Stimulated activated CD4-positive, alpha-beta T cell treated with anti-CD3 and anti-CD28 coated beads, TNF-alpha, amount 100 ng/mL, for 48 hours (primary cell): ENCODE results near the gene DYNC2LI1.
A peak's percentile ranks its signal among the peaks of the same experiment; 100 is the strongest.

ENCODE experiments used
- DNase-seq, 3 donors: peaks; one replicate each; pipeline ENCODE4 v3.0.0-alpha.2; 2020; ENCODE audit warnings: low read depth in 3 of 3

Gene DYNC2LI1

DNA sequence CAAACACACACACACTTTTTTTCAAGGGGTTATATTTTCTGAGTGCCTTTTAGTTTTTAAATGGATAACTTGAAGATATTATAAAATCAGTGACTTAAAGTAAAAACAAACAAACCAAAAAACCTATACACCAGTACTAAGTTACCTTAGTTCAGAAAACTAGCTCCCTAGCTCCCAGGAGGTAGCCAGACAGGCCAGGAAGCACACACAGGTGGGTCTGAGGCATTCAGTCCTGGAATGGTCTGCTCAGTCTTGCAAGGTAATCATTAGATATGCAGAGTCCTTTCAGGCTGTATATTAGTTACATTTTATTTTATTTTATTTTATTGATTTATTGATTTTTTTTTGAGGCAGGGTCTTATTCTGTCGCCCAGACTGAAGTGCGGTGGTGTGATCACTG, 10.7 kb upstream of the DYNC2LI1 start:
- no peak for DNase-seq

GRCh38 chr2:43764086-43764705, 9.6 kb upstream of the DYNC2LI1 start:
- no peak for DNase-seq

- DNase-seq, result no peak
Measured at GRCh38 chr2:43766006-43766405, 7.8 kb upstream of the DYNC2LI1 start.

DNA sequence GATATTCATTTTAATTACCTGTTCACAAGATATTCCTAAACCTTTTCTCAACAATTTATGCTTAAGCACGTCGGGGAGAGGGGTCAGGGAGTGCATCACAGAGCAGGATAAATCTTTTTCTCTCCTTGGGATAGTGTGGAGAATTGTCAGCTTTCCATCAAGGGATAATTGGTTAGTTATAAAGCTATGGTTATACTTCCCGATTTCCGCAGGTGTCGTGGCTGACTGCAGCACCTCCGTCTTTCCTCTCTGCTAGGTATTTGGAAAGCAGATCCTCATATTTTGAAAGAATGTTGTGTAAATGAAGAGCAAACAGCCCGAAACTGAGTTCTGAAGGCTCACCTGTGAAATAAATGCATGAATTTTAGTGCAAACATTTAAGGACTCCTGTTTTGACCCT, 778 bp downstream of the DYNC2LI1 start:
- DNase-seq, result no peak

- no peak for DNase-seq
Measured at GRCh38 chr2:43776324-43776723, 2.5 kb downstream of the DYNC2LI1 start.

DNA sequence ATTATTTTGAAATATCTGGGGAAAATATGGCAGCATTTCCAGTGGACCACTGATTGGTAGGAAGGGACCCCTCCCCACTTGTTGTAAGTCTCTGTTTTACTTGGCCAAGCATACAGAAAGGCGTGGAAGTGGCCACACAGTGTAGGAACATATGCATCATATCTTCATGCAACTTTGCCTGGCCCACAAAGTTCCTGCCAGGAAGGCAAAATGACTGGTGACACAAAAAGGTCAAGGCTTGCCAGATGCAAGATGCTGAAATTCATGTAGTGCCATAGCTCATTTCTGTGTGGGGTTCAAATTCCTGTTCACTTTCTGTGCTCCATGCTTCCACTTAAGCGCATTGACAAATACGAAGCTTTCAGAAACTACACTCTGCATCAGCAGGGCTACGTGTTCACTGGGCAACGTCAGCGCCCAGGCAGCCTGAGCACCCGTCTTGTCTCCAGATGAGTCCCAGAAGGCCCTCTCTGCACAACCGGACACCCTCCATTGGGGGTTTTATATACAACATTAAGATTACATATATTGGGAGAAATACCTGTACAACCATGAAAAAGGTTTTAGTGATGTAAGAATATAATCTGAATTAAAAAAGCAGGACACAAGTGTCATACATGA, 3.6 kb downstream of the DYNC2LI1 start:
- DNase-seq, result peak in 1 of 3 donors; percentile 20

DNA sequence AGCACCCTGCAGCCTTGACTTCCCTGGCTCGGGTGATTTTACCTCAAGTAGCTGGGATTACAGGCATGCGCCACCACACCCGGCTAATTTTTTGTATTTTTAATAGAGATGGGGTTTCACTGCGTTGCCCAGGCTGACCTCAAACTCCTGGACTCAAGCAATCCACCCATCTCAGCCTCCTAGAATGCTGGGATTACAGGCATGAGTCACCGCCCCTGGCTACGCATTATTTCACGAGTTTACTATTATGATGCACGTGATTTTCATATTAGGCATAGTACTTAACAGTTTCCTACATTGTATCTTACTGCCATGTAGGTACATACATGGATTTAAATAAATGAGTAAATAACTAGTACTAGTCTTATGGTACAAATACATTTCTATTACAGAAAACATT, 4.4 kb downstream of the DYNC2LI1 start:
- DNase-seq, result no peak

- DNase-seq, result no peak
Measured at GRCh38 chr2:43787895-43788294, 14.1 kb downstream of the DYNC2LI1 start.

- no peak for DNase-seq
Measured at GRCh38 chr2:43788646-43789045, 14.8 kb downstream of the DYNC2LI1 start.

- DNase-seq, result no peak
Measured at GRCh38 chr2:43790147-43790546, 16.3 kb downstream of the DYNC2LI1 start.

GRCh38 chr2:43791035-43791765, 17.4 kb downstream of the DYNC2LI1 start:
- no peak for DNase-seq

- DNase-seq, result no peak
Measured at GRCh38 chr2:43792653-43793052, 18.8 kb downstream of the DYNC2LI1 start.

DNA sequence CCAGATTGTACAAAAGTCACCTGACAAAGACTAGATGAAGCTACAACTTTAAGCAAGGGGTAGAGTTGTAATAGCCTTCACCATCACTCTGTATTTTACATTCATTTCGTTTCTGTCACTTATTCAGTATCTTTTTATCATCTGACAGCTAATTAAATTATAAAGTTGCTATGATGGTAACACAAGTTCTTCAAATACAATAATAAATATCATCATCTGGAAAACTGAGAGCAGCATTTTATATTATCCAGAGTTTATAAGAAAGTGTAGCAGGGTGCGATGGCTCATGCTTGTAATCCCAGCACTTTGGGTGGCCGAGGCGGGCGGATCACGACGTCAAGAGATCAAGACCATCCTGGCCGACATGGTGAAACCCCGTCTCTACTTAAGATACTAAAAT, 21.1 kb downstream of the DYNC2LI1 start:
- no peak for DNase-seq

DNA sequence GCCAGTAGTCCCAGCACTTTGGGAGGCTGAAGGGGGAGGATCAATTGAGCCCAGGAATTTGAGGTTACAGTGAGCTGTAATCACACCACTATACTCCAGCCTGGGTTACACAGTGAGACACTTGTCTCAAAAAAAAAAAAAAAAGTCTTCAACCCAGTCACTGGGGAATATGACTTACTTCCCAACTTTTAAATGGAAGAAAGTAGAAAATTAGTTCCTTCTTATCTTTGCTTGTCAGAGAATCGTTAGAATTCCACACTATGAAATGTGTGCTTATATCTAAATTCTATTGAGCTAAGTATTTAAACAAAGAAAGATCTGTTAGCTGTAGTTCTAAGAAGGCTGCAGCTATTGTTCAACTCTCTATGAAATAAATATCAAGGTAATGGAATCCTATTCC, 22.4 kb downstream of the DYNC2LI1 start:
- DNase-seq, result no peak

DNA sequence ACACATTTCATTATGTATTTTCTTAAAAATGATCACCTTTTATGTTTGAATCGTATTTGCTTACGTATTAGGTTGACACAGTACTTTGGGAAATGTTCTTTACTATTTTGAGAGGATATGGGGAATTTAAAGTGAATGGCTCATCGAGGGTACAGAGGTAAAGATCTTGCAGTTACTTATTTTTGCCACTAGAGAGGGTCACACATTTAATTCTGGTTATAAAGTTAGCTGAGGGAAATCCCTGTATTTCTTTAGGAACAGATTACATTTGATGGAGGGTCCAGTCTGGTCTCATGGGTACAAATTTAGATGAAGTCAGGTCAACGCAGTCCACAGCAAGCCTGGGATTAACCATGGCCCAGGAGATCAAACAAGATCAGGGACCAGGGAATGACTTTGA, 24.5 kb downstream of the DYNC2LI1 start:
- no peak for DNase-seq

GRCh38 chr2:43800894-43801293, 27.1 kb downstream of the DYNC2LI1 start:
- no peak for DNase-seq

DNA sequence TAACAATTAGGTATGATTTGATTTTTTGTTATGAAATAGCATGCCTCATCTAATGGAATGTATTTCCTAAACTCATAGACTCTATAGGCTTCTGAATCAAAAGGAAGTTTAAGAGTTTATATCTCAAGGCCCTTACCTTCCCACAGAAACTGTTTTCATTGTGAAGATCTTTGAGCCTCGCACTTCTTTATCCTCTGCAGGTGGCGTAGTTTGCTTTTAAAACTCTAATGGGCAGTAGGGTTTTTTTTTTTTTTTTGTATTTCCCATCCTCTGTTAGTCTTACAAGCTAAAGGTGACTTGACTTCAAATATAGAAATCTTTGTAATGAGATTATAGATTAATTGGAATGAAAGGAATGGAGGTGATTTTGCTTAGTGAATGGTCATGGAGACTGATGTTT, 28.3 kb downstream of the DYNC2LI1 start:
- DNase-seq, result no peak

DNA sequence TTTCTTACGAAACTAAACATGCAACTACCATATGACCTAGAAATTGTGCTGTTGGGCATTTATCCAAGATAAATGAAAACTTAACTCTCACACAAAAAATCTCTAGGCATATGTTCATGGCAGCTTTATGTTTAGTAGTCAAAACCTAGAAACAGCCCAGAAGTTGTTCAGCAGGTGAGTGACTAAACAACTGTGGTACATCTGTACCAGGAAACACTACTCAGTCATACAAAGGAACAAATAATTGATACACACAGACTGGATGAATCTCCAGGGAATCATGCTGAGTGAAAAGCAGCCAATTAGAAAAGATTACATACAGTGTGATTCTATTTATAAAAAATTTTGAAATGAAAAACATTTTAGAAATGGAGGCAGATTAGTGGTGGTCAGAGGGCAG, 29.3 kb downstream of the DYNC2LI1 start:
- no peak for DNase-seq

DNA sequence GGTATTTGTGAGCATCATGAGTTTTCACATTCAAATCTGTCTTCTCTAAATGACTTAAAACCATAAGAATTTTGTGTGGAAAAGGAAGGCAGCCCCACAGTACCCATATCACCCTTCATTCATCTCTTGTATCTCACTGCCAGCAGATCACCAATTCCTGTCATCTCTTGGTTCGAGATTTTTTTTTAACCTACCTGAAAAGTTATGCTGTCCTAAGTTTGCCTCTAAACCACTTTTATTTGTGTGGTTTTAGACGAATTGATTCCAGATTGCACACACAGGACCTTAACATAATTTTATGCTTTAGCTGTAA, 32.8 kb downstream of the DYNC2LI1 start:
- DNase-seq, result no peak

GRCh38 chr2:43810452-43810851, 36.6 kb downstream of the DYNC2LI1 start:
- no peak for DNase-seq

DNA sequence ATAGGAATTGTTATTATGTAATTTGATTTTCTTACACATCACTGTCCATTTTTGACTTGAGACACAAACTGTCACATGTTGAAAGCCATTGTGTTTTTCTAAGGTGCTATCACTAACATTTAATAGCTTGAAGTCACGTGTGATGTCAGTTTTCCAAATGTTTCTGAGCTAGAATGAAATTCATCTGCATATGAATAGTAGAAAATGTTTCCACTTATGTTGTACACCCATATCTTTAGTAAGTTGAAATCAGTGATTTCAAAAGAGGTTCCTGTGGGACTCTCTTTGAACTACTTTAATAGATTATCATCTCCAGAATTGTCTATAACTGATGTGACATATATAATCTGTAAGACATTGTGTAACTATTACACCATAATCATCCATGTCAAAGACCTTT, 37.0 kb downstream of the DYNC2LI1 start:
- DNase-seq, result no peak

DNA sequence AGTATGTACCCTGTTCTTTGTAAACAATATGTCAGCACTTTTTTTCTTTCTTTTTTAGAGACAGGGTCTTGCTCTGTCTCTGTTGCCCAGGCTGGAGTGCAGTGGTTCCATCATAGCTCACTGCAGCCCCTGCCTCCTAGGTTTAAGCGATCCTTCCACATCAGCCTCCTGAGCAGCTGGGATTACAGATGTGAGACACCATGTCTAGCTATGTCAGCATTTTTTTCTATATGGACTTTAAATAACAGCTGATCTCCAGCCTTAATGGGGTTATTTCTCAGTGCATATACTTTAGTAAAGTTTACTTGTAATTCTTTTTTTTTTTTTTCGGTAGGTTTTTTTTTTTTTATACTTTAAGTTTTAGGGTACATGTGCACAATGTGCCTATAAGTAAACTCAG, 38.2 kb downstream of the DYNC2LI1 start:
- DNase-seq, result no peak

DNA sequence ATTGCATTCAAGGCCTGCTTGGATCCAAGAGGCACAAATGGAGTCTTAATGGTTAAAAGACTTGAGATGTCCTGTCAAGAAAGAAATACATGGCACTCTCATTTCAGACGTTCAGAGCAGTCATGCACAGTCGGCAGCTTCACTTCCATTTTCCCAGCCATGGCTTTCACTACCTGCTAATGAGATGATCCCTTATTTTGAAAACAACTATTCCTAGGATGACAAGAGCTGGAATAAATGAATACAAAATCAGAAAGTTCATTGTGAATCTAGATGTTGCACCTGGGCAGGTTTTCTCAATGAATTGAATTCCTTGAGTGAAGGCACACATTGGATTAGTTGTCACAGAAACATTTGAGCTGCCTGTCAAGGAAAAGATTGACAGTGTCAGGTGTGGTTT, 39.1 kb downstream of the DYNC2LI1 start:
- no peak for DNase-seq

DNA sequence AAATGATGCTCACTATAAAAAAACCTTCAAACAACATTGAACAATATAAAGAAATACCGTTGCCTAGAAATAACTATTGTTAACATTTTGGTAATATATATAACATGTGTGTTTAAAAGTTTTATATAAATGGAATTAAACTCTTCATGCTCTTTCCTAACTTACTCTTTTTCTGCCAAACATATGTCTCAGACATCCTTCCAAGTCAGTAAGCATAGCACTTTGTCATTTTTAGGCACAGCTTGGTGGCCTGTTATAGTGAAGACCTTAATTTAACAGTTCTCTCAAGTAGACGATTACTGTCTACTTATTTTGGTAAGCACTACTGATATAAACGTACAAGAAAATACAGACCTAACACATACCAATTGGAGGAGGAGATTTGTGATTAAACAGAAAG, 40.9 kb downstream of the DYNC2LI1 start:
- no peak for DNase-seq
